GM23338 (cell line): ENCODE results near the gene PPP4R3A. TPM values are rescaled to one million over a fixed set of nuclear protein-coding genes. Genes with fewer than 3 reads are reported as not detected.

Experiments
- ATAC-seq: fragments of 200-7000 bp; cut with Tn5 transposase; 3 replicates; pipeline ENCODE4 v1.9.1; 2020
- DNase-seq: peaks from one replicate; pipeline ENCODE4 v3.0.0-alpha.2; 2015; ENCODE audit warnings: low spot score
- H2AFZ ChIP-seq: fragments of 200-600 bp; sonication (generic); 2 replicates; pipeline ENCODE4 v1.8.0; 2016; ENCODE audit warnings: antibody characterized with exemption, mild to moderate bottlenecking, moderate library complexity
- H3F3A ChIP-seq: fragments of 200-600 bp; sonication (generic); replicated peaks from 2 replicates; pipeline ENCODE4 v1.8.0; 2017; ENCODE audit warnings: antibody characterized with exemption, mixed run types, low read depth
- H3K27ac ChIP-seq: fragments of 200-600 bp; sonication (generic); 2 replicates; pipeline ENCODE4 v1.6.1; 2016; ENCODE audit warnings: low read depth
- H3K27me3 ChIP-seq: fragments of 200-600 bp; sonication (generic); 2 replicates; pipeline ENCODE4 v1.8.0; 2016; ENCODE audit warnings: mild to moderate bottlenecking, mixed run types, moderate library complexity; ENCODE audit not compliant: insufficient read depth
- H3K36me3 ChIP-seq: fragments of 200-600 bp; sonication (generic); 2 replicates; pipeline ENCODE4 v1.8.0; 2016; ENCODE audit warnings: mild to moderate bottlenecking; ENCODE audit not compliant: insufficient read depth
- H3K4me1 ChIP-seq: fragments of 200-600 bp; sonication (generic); 2 replicates; pipeline ENCODE4 v1.8.0; 2016; ENCODE audit warnings: mild to moderate bottlenecking, moderate library complexity; ENCODE audit not compliant: insufficient read depth
- H3K4me2 ChIP-seq: fragments of 200-600 bp; sonication (generic); 2 replicates; pipeline ENCODE4 v1.7.1; 2017; ENCODE audit warnings: mixed run types
- H3K4me3 ChIP-seq: fragments of 200-600 bp; sonication (generic); 2 replicates; pipeline ENCODE4 v1.6.1; 2016; ENCODE audit warnings: mixed run types
- H3K79me2 ChIP-seq: fragments of 200-600 bp; sonication (generic); replicated peaks from 2 replicates; pipeline ENCODE4 v1.8.0; 2017; ENCODE audit warnings: mild to moderate bottlenecking; ENCODE audit not compliant: insufficient read depth
- H3K9me2 ChIP-seq: fragments of 200-600 bp; sonication (generic); 2 replicates; pipeline ENCODE4 v1.8.0; 2017; ENCODE audit not compliant: insufficient read depth
- H4K20me1 ChIP-seq: fragments of 200-600 bp; sonication (generic); replicated peaks from 2 replicates; pipeline ENCODE4 v1.8.0; 2017; ENCODE audit warnings: mild to moderate bottlenecking; ENCODE audit not compliant: insufficient read depth
- H3K27ac Mint-ChIP-seq: 2 replicates; pipeline ENCODE4 v1.8.0; 2020; ENCODE audit warnings: inconsistent platforms, mild to moderate bottlenecking, moderate library complexity, mixed read lengths
- H3K27me3 Mint-ChIP-seq: 3 replicates; pipeline ENCODE4 v1.8.0; 2022; ENCODE audit warnings: low read depth, mild to moderate bottlenecking, moderate library complexity, mixed read lengths, inconsistent platforms; ENCODE audit not compliant: insufficient read depth, poor library complexity
- H3K36me3 Mint-ChIP-seq: 3 replicates; pipeline ENCODE4 v1.8.0; 2021; ENCODE audit warnings: low read depth, mild to moderate bottlenecking, inconsistent platforms, moderate library complexity, mixed read lengths
- H3K4me1 Mint-ChIP-seq: 3 replicates; pipeline ENCODE4 v1.8.0; 2020; ENCODE audit warnings: mild to moderate bottlenecking, inconsistent platforms, mixed read lengths
- H3K4me3 Mint-ChIP-seq: 3 replicates; pipeline ENCODE4 v1.8.0; 2021; ENCODE audit warnings: moderate library complexity, mild to moderate bottlenecking, inconsistent platforms, mixed read lengths
- H3K9me3 Mint-ChIP-seq: 3 replicates; pipeline ENCODE4 v1.8.0; 2020; ENCODE audit warnings: moderate library complexity, mild to moderate bottlenecking, inconsistent platforms, mixed read lengths
- CTCF ChIP-seq, 2 experiments: fragments of 200-600 bp in 1 of 2; sonication (generic) in 1 of 2; conservative IDR thresholded peaks; 2 replicates each; pipeline versions ENCODE4 v1.5.1 to v1.6.1; 2016 to 2017; ENCODE audit warnings: antibody characterized with exemption in 2 of 2, low read depth in 2 of 2, mild to moderate bottlenecking in 2 of 2, moderate library complexity in 1 of 2
- NANOG ChIP-seq: IDR thresholded peaks from 2 replicates; pipeline ENCODE4 v1.6.1; 2016; ENCODE audit warnings: antibody characterized with exemption, borderline replicate concordance
- ZNF114 ChIP-seq: fragments of 250-450 bp; sonication (Bioruptor Pico); IDR thresholded peaks from 2 replicates; pipeline ENCODE4 v1.5.0; 2020; ENCODE audit warnings: mild to moderate bottlenecking, moderate library complexity
- ZNF331 ChIP-seq: fragments of 250-450 bp; sonication (Bioruptor Pico); IDR thresholded peaks from 2 replicates; pipeline ENCODE4 v1.5.0; 2020; ENCODE audit warnings: low read depth, mild to moderate bottlenecking, moderate library complexity
- ZNF462 ChIP-seq: fragments of 250-450 bp; sonication (Bioruptor Pico); IDR thresholded peaks from 2 replicates; pipeline ENCODE4 v1.5.0; 2020; ENCODE audit warnings: mild to moderate bottlenecking, moderate library complexity
- polyA plus RNA-seq: library from polyadenylated mRNA; unstranded; fragments of >200 nt; fragmentation: Nextera tagmentation; extraction: Ambion mirVana; gene quantifications from 2 replicates; pipeline ENCODE4 v1.2.1, GENCODE V29; 2016
- total RNA-seq: library from RNA; depleted of rRNA; stranded (reverse); fragments of >200 nt; shearing (Covaris generic); gene quantifications from 2 replicates; pipeline ENCODE4 v1.2.3, GENCODE V29; 2014
- TF ChIP-seq, protein P1 (sequence below): IDR thresholded peaks from 2 replicates; pipeline ENCODE4 v1.6.1; 2016; ENCODE audit warnings: antibody characterized with exemption

The PPP4R3A gene
- total and polyA plus RNA-seq, 2 experiments from 2014 or later = 50.3 to 128 TPM

DNA sequence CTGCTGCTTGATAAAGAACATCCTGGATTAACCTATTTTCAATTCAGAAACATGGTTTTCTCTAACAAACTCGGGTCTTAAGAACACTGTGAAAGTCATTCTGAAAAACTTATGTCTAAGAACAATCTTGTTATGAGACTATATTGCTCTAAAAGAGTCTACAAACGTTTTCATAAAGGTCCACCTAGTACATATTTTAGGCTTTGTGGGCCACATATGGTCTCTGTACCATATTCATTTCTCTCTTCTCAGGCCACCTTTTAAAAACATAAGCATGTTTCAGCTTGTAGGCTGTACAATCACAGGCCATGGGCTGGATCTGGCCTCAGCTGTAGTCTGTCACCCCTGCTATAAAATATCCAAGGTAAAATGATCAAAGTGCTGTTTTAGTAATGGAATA is 39.9 kb downstream of the PPP4R3A start (continued):
- TF ChIP-seq ZNF462 (CRISPR knock-in tag) (no peak), CTCF (conservative IDR thresholded peaks at IDR 0.05; ENCODE audit: low read depth in 2 of 2) (no peak), NANOG (no peak), ZNF114 (CRISPR knock-in tag) (no peak)
- TF ChIP-seq, protein P1, sequence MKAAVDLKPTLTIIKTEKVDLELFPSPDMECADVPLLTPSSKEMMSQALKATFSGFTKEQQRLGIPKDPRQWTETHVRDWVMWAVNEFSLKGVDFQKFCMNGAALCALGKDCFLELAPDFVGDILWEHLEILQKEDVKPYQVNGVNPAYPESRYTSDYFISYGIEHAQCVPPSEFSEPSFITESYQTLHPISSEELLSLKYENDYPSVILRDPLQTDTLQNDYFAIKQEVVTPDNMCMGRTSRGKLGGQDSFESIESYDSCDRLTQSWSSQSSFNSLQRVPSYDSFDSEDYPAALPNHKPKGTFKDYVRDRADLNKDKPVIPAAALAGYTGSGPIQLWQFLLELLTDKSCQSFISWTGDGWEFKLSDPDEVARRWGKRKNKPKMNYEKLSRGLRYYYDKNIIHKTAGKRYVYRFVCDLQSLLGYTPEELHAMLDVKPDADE = no peak

DNA sequence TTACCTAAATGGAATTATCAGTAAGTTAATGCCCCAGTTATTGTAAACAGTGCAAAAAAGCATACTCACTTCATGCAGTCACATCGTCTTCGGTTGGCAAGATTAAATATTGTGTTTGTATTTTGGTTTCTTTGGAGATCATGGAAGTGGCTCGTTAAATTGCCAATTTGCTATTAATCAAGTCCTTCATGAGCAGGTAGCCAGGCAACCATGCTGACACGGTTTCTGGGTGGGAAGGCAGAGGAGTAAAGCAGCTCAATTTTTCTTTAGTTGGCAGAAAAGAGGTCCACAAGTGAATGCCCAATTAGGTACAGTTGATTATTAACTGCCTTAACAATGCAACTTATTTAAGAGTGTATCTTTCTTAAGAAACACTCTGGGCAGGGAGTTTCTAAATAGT is 43.9 kb downstream of the PPP4R3A start:
- DNase-seq = no peak
- Histone ChIP-seq H3K27ac (no peak overlapping the region), H3K4me2 (no peak overlapping the region), H3K36me3 (peaks cover 71% of the 10 kb centered on the region), H3K4me3 (no peak overlapping the region), H3K9me2 (no peaks in the 10 kb centered on the region), H4K20me1 (peaks cover 5% of the 10 kb centered on the region; the same call in 1 of the 2 replicates), H3K27me3 (no peaks in the 10 kb centered on the region), H2AFZ (no peak overlapping the region), H3K4me1 (no peaks in the 10 kb centered on the region), H3K79me2 (peaks cover 11% of the 10 kb centered on the region), H3F3A (no peaks in the 10 kb centered on the region)
- peaks cover 89% of the 10 kb centered on the region for H3K36me3 Mint-ChIP-seq
- H3K4me1 Mint-ChIP-seq = no peaks in the 10 kb centered on the region
- H3K4me3 Mint-ChIP-seq = no peak overlapping the region
- no peak overlapping the region for H3K27ac Mint-ChIP-seq
- no peak for ATAC-seq
- no peaks in the 10 kb centered on the region for H3K9me3 Mint-ChIP-seq
- H3K27me3 Mint-ChIP-seq = no peaks in the 10 kb centered on the region
- TF ChIP-seq NANOG (no peak), ZNF462 (CRISPR knock-in tag) (no peak), ZNF331 (no peak)
